Activated T-helper 17 cell treated with anti-CD3 and anti-CD28 coated beads, Interleukin-2, amount 50 U/mL, for 72 hours (primary cell): ENCODE measurements around the gene TPSB2. TPM values are rescaled to one million over a fixed set of nuclear protein-coding genes. Genes with fewer than 3 reads are reported as not detected.
A peak's percentile ranks its signal among the peaks of the same experiment; 100 is the strongest.

Experiments used
- ATAC-seq: fragments of 150-1000 bp; cut with Tn5 transposase; replicated peaks from 2 replicates; pipeline ENCODE4 v1.10.0; 2021; ENCODE audit warnings: mild to moderate bottlenecking, moderate library complexity
- H3K27ac Mint-ChIP-seq: one replicate; pipeline ENCODE4 v1.8.0; 2022; ENCODE audit warnings: mixed read lengths
- H3K27me3 Mint-ChIP-seq: one replicate; pipeline ENCODE4 v1.8.0; 2022; ENCODE audit warnings: mixed read lengths
- H3K36me3 Mint-ChIP-seq: one replicate; pipeline ENCODE4 v1.8.0; 2022; ENCODE audit warnings: low read depth, mild to moderate bottlenecking, mixed read lengths
- H3K4me1 Mint-ChIP-seq: one replicate; pipeline ENCODE4 v1.8.0; 2022; ENCODE audit warnings: mixed read lengths
- H3K4me3 Mint-ChIP-seq: one replicate; pipeline ENCODE4 v1.8.0; 2022; ENCODE audit warnings: mild to moderate bottlenecking, mixed read lengths
- H3K9me3 Mint-ChIP-seq: one replicate; pipeline ENCODE4 v1.8.0; 2022; ENCODE audit warnings: mixed read lengths
- total RNA-seq, 2 donors: library from RNA; stranded (reverse); gene quantifications; one replicate each; pipeline ENCODE4 v1.2.3, GENCODE V29; 2022

The TPSB2 gene
- total RNA-seq, 2 donors from 2014 or later, result not detected

GRCh38 chr16:1265090-1265630, 35.2 kb upstream of the TPSB2 start:
- H3K4me1 Mint-ChIP-seq, result peaks cover 4% of the 10 kb centered on the region
- no peaks in the 10 kb centered on the region for H3K36me3 Mint-ChIP-seq
- H3K4me3 Mint-ChIP-seq, result no peak overlapping the region
- ATAC-seq, result no peak
- H3K27me3 Mint-ChIP-seq, result peaks cover 7% of the 10 kb centered on the region
- no peak overlapping the region for H3K27ac Mint-ChIP-seq
- H3K9me3 Mint-ChIP-seq, result peaks cover 7% of the 10 kb centered on the region

DNA sequence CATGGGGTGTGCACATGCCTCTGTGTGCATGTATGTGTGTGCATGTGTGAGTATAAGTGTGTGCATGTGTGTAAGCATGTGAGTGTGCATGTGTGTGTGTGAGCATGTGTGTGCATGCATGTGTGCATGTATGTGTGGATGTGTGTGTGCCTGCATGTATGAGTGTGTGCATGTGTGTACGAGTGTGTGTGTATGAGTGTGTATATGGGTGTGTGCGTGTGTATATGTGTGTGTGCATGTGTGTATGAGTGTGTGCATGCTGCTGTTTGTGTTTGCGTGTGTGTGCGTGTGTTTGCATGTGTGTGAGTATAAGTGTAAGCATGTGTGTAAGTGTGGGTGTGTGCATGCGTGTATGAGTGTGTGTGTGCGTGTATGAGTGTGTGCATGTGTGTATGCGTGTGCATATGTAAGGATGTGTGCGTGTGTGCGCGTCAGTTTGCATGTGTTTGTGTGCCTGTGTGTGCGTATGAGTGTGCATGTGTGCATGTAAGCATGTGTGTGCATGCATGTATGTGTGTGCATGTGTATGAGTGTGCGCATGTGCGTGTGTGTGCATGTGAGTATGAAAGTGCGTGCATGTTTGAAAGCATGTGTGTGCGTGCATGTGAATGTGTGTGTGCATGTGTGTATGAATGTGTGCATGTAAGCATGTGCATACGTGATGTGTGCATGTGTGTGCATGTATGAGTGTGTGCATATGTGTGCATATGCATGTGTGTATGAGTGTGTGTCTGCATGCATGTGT, 34.5 kb upstream of the TPSB2 start:
- peaks cover 7% of the 10 kb centered on the region for H3K9me3 Mint-ChIP-seq
- no peak for ATAC-seq
- peaks cover 10% of the 10 kb centered on the region for H3K27me3 Mint-ChIP-seq

DNA sequence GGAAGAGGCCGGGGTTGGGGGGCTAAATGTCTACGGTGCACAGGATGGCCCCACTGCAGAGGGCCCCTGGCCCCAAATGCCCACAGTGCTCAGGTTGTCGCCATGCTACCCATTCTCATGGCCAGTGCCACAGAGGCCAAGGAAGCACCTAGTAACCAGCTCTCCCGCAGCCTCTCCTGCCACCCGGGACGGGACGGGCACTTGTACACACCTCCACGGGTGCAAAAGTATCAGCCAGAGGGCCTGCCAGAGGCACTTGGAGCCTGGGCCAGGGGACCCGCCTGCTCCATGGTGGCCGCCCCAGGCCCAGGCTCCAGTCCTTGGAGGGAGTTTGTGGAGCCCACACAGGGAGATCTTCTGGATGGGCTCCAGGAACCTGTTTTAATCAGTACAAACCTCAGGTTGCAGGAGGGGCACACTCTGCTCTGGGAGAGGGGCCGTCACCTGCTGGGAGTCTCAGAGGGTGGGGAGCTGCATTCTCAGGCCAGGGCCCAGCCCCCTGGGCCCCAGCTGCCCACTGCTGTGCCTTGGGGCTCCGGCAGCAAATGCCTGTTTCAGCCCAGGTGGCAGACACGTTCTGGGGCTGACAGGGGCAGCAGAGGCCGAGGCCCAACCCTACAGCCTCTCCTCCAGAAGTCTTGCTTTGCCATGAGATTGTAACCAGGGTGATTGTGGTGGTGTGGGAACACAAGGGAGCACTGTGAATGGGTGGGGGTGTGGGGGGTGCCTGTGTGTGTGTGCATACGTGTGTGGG, 33.8 kb upstream of the TPSB2 start:
- Mint-ChIP-seq H3K27ac (no peak overlapping the region), H3K9me3 (peaks cover 7% of the 10 kb centered on the region), H3K27me3 (peaks cover 14% of the 10 kb centered on the region), H3K4me3 (no peak overlapping the region), H3K36me3 (no peaks in the 10 kb centered on the region), H3K4me1 (peaks cover 4% of the 10 kb centered on the region)
- ATAC-seq, result no peak

More for the DNA sequence above, 34.5 kb upstream of the TPSB2 start:
- Mint-ChIP-seq H3K4me1 (peaks cover 4% of the 10 kb centered on the region), H3K4me3 (no peak overlapping the region), H3K27ac (no peak overlapping the region), H3K36me3 (no peaks in the 10 kb centered on the region)

GRCh38 chr16:1262846-1263221, 32.9 kb upstream of the TPSB2 start:
- H3K4me3 Mint-ChIP-seq, result no peak overlapping the region
- H3K9me3 Mint-ChIP-seq, result peaks cover 7% of the 10 kb centered on the region
- H3K27ac Mint-ChIP-seq, result no peak overlapping the region
- peaks cover 14% of the 10 kb centered on the region for H3K27me3 Mint-ChIP-seq
- ATAC-seq, result no peak
- H3K36me3 Mint-ChIP-seq, result no peaks in the 10 kb centered on the region
- H3K4me1 Mint-ChIP-seq, result peaks cover 4% of the 10 kb centered on the region

- H3K4me3 Mint-ChIP-seq, result no peak overlapping the region
- H3K27ac Mint-ChIP-seq, result no peak overlapping the region
- H3K27me3 Mint-ChIP-seq, result peaks cover 14% of the 10 kb centered on the region
- ATAC-seq, result no peak
- peaks cover 4% of the 10 kb centered on the region for H3K4me1 Mint-ChIP-seq
- H3K9me3 Mint-ChIP-seq, result peaks cover 7% of the 10 kb centered on the region
- no peaks in the 10 kb centered on the region for H3K36me3 Mint-ChIP-seq
Measured at GRCh38 chr16:1262210-1262845, 32.3 kb upstream of the TPSB2 start.

DNA sequence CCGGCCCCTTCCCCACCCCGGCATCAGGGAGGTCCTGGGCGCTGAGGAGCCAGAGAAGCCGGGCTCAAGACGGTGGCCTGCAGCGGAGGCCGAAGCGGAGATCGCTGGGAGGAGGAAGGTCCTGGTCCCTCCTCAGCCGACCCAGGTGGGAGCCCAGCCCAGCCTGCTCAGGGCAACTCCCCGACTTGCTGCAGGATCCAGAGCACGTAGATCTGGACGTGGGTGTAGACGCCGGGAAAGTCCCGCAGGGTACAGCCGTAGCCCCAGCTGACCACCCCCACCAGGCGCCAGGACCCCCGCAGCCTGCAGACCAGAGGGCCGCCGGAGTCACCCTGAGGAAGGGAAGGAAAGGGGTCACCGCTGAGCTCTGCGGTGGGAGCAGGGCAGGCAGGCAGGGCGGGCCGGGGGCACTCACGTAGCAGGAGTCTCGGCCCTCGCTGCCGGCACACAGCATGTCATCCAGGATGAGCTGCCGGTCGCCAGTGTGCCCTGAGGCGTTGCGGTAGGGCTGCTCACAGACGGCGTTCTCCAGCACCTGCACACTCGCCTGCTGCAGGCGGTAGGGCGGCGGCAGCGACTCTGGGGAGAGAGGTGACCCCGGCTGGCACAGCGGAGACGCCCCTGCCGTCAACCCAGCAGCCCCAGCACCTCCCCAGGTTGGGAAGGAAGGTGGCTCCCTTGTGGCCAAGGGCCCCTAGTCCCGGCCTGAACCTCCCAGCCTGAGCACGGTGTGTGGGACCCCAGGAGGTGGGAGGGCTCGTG, 31.3 kb upstream of the TPSB2 start:
- H3K4me1 Mint-ChIP-seq, result peaks cover 4% of the 10 kb centered on the region
- peaks cover 7% of the 10 kb centered on the region for H3K9me3 Mint-ChIP-seq
- H3K27me3 Mint-ChIP-seq, result peaks cover 14% of the 10 kb centered on the region
- H3K4me3 Mint-ChIP-seq, result peak overlapping the region; percentile 45
- no peak overlapping the region for H3K27ac Mint-ChIP-seq
- H3K36me3 Mint-ChIP-seq, result no peaks in the 10 kb centered on the region
- peak; percentile 80 for ATAC-seq

DNA sequence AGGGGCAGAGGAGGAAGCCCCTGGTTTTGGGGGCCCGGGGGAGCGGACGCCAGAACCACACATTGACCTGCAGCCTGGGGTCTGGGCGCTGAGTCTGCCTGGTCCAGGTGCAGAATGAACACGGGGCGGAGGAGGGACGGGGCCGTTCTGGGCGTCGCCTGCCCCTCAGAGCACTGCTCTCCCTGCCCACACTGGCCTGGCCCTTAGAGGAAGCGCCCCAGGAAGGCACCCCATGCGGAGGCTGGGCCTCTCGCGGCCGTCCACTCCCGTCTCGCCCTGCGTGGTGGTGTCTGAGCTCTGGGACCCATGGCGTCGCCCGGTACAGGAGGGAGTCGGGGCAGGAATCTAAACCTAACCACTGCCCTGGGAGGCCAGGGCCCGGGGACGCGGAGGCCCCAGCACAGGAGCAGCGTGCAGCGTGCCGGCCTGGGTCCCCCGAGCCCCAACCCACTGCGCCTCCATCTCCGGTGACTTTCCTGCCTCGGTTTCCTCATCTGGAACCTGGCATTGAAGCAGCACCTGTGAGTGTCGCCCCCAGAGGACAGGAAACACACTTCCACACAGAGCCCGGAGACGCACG, 30.2 kb upstream of the TPSB2 start:
- H3K27me3 Mint-ChIP-seq, result peaks cover 14% of the 10 kb centered on the region
- peaks cover 4% of the 10 kb centered on the region for H3K4me1 Mint-ChIP-seq
- peak overlapping the region; percentile 45 for H3K4me3 Mint-ChIP-seq
- no peak for ATAC-seq
- no peaks in the 10 kb centered on the region for H3K36me3 Mint-ChIP-seq
- peaks cover 7% of the 10 kb centered on the region for H3K9me3 Mint-ChIP-seq
- no peak overlapping the region for H3K27ac Mint-ChIP-seq

- H3K36me3 Mint-ChIP-seq, result no peaks in the 10 kb centered on the region
- peaks cover 14% of the 10 kb centered on the region for H3K27me3 Mint-ChIP-seq
- peaks cover 6% of the 10 kb centered on the region for H3K9me3 Mint-ChIP-seq
Measured at GRCh38 chr16:1259760-1260068, 29.7 kb upstream of the TPSB2 start.

GRCh38 chr16:1258906-1259759, 29.1 kb upstream of the TPSB2 start:
- no peaks in the 10 kb centered on the region for H3K36me3 Mint-ChIP-seq

More at GRCh38 chr16:1259760-1260068, 29.7 kb upstream of the TPSB2 start:
- H3K27ac Mint-ChIP-seq, result no peak overlapping the region
- no peak overlapping the region for H3K4me3 Mint-ChIP-seq
- no peak for ATAC-seq
- peaks cover 4% of the 10 kb centered on the region for H3K4me1 Mint-ChIP-seq

DNA sequence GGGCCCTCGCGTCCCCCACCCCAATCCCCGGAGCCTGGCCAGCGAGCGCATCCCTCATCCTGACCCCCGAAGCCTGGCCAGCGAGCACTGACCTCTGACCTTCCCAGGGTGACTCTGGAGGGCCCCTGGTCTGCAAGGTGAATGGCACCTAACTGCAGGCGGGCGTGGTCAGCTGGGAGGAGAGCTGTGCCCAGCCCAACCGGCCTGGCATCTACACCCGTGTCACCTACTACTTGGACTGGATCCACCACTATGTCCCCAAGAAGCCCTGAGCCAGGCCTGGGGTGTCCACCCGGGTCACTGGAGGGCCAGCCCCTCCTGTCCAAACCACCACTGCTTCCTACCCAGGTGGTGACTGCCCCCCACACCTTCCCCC, 28.2 kb upstream of the TPSB2 start:
- no peak for ATAC-seq
- no peaks in the 10 kb centered on the region for H3K4me1 Mint-ChIP-seq
- H3K27ac Mint-ChIP-seq, result no peak overlapping the region
- H3K27me3 Mint-ChIP-seq, result peaks cover 14% of the 10 kb centered on the region
- H3K9me3 Mint-ChIP-seq, result no peaks in the 10 kb centered on the region
- no peak overlapping the region for H3K4me3 Mint-ChIP-seq
- no peaks in the 10 kb centered on the region for H3K36me3 Mint-ChIP-seq

More at GRCh38 chr16:1258906-1259759, 29.1 kb upstream of the TPSB2 start:
- peaks cover 14% of the 10 kb centered on the region for H3K27me3 Mint-ChIP-seq
- H3K9me3 Mint-ChIP-seq, result peaks cover under 1% of the 10 kb centered on the region
- H3K4me1 Mint-ChIP-seq, result no peaks in the 10 kb centered on the region
- no peak overlapping the region for H3K27ac Mint-ChIP-seq
- ATAC-seq, result no peak
- peak overlapping the region; percentile 51 for H3K4me3 Mint-ChIP-seq

DNA sequence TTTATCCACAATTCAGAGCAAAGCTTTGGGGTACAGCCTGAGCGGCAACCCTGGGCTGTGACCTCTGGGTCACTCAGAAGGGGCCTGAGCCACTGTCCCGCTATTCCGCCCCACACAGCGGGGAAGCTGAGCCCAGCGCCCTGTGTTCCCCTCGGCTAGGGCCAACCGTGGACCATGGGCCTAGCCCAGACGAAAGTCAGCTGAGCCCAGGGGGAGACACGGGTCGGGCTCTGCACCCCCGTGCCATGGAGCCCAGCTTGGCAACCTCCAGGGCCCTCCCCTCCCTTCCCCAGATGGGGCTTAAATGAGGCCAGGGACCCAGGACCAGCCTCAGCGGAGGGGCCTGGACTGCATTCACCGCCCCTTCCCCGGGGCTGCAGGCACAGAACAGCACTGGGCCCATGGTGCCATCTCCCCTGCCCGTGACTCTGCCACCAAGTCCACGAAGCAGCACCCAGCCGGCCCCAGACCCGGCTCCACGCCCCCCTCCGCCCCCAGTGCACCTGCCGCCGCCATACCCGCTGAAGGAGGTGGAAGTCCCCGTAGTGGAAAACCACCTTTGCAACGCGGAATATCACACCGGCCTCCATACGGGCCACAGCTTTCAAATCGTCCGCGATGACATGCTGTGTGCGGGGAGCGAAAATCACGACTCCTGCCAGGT, 27.7 kb upstream of the TPSB2 start:
- Mint-ChIP-seq H3K4me3 (no peak overlapping the region), H3K27ac (no peak overlapping the region), H3K9me3 (no peaks in the 10 kb centered on the region), H3K27me3 (peaks cover 14% of the 10 kb centered on the region), H3K4me1 (no peaks in the 10 kb centered on the region), H3K36me3 (no peaks in the 10 kb centered on the region)
- no peak for ATAC-seq

DNA sequence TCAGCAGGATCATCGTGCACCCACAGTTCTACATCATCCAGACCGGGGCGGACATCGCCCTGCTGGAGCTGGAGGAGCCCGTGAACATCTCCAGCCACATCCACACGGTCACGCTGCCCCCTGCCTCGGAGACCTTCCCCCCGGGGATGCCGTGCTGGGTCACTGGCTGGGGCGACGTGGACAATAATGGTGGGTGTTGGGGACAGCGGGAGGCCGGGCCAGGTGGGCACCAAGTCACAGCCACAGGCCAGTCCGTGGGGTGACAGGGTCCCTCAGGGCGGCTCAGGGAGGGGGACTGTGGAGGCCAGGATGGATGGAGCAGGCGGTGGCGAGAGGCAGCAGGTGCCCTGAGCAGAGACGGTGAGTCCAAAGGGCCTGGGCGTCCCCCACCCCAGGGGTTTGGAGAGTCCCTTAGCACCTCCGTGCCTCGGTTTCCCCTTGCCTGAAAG, 26.9 kb upstream of the TPSB2 start:
- no peaks in the 10 kb centered on the region for H3K9me3 Mint-ChIP-seq
- H3K36me3 Mint-ChIP-seq, result no peaks in the 10 kb centered on the region
- no peak overlapping the region for H3K27ac Mint-ChIP-seq
- H3K4me3 Mint-ChIP-seq, result no peak overlapping the region
- ATAC-seq, result no peak
- H3K27me3 Mint-ChIP-seq, result peaks cover 14% of the 10 kb centered on the region
- H3K4me1 Mint-ChIP-seq, result no peaks in the 10 kb centered on the region
